Measurements from ENCODE around the gene CSF3. TPM values are rescaled to one million over a fixed set of nuclear protein-coding genes. Genes with fewer than 3 reads are reported as not detected.

Gene CSF3
- total RNA-seq, 1 donor from 2014 or later = not detected

DNA sequence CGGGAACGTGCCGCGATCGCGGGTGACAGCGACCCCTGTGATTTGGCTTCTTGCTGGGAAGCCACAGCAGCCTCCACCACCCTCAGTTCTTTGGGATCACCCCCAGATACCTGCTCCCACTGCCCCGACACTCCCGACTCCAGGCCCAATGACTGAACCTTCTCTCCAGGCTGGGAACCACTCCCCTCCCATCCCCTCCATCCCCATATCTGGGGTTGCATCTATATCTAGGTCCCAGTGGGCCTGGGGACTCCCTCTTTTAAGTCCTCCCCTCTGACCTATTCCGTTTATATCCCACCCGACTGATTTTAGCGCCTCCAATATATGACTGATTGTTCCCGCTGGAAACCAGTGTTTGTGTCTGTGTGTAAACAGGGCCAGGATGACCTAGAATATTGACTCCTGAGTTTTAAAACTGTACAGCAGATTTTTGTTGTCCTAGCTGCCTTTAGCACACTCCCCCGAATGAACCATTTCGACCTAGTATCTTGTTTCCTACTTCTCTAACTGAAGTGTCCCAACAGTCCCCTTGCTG is 34.0 kb upstream of the CSF3 start:
- Histone ChIP-seq H3K27me3 (peaks cover 7% of the 10 kb centered on the region), H3K36me3 (peaks cover 5% of the 10 kb centered on the region), H3K9ac (peak overlapping the region; percentile 98), H3F3A (ENCODE audit: low read depth) (peaks cover 11% of the 10 kb centered on the region), H3K79me2 (ENCODE audit: low read depth) (peaks cover 30% of the 10 kb centered on the region), H2AFZ (replicated peaks) (no peak overlapping the region), H3K4me3 (peak overlapping the region; percentile 85), H4K20me1 (ENCODE audit: low read depth) (peaks cover 23% of the 10 kb centered on the region), H3K4me2 (peak overlapping the region; percentile 91), H3K9me3 (ENCODE audit: low read depth) (no peaks in the 10 kb centered on the region), H3K4me1 (peaks cover 13% of the 10 kb centered on the region), H3K27ac (peak overlapping the region; percentile 69)
- Mint-ChIP-seq H3K4me1 (peaks cover 21% of the 10 kb centered on the region), H3K4me3 (peak overlapping the region; percentile 96), H3K27ac (peak overlapping the region; percentile 30), H3K36me3 (peaks cover 16% of the 10 kb centered on the region), H3K9me3 (no peaks in the 10 kb centered on the region), H3K27me3 (ENCODE audit: insufficient read depth, low read depth) (peaks cover 4% of the 10 kb centered on the region)
- DNase-seq (ENCODE audit: low spot score) = peak; percentile 8
- TF ChIP-seq, protein P1, sequence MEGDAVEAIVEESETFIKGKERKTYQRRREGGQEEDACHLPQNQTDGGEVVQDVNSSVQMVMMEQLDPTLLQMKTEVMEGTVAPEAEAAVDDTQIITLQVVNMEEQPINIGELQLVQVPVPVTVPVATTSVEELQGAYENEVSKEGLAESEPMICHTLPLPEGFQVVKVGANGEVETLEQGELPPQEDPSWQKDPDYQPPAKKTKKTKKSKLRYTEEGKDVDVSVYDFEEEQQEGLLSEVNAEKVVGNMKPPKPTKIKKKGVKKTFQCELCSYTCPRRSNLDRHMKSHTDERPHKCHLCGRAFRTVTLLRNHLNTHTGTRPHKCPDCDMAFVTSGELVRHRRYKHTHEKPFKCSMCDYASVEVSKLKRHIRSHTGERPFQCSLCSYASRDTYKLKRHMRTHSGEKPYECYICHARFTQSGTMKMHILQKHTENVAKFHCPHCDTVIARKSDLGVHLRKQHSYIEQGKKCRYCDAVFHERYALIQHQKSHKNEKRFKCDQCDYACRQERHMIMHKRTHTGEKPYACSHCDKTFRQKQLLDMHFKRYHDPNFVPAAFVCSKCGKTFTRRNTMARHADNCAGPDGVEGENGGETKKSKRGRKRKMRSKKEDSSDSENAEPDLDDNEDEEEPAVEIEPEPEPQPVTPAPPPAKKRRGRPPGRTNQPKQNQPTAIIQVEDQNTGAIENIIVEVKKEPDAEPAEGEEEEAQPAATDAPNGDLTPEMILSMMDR (IDR thresholded peaks at IDR 0.05) = no peak
- TF ChIP-seq EZH2phosphoT487 (IDR thresholded peaks at IDR 0.05) (no peak), EZH2 (IDR thresholded peaks at IDR 0.05) (no peak)

DNA sequence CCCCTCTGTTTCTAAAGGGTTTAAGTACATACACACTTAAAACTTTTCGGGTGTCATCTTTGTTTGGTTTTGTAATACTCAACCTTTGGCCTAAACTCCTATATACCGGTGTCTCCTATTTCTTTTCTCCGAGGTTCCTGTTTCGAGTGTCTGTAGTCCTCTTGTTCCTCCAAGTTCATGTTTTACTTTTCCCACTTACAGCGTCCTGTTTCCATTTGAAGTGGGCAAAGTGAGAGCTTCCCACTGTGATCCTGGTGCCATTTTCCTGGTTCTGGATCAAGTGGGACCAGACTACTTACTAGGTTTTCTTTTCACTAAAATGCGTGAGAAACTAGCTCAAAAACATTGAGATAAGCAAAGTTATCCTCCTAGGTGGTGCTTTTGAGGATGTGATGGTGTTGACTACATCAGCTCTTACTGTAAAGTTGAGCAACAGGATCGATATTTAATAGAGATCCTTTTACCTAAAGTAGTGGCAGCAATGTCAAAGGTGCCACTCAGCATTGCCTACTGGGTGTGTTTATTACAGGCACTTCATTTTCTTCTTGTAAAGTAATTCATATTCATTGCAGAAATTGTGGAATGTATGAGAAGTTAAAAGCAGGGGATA is 33.4 kb upstream of the CSF3 start:
- peak overlapping the region; percentile 85 for H3K4me3 ChIP-seq
- peaks cover 30% of the 10 kb centered on the region for H3K79me2 ChIP-seq (ENCODE audit: low read depth)
- peaks cover 21% of the 10 kb centered on the region for H3K4me1 Mint-ChIP-seq
- DNase-seq (ENCODE audit: low spot score) = no peak
- H3K4me3 Mint-ChIP-seq = peak overlapping the region; percentile 96
- H3K27me3 Mint-ChIP-seq (ENCODE audit: insufficient read depth, low read depth) = peaks cover 4% of the 10 kb centered on the region
- peak overlapping the region; percentile 98 for H3K9ac ChIP-seq
- H3K27ac Mint-ChIP-seq = peak overlapping the region; percentile 30
- peaks cover 5% of the 10 kb centered on the region for H3K36me3 ChIP-seq
- peaks cover 11% of the 10 kb centered on the region for H3F3A ChIP-seq (ENCODE audit: low read depth)
- peaks cover 7% of the 10 kb centered on the region for H3K27me3 ChIP-seq
- no peak overlapping the region for H2AFZ ChIP-seq (replicated peaks)
- peaks cover 13% of the 10 kb centered on the region for H3K4me1 ChIP-seq
- TF ChIP-seq EZH2 (IDR thresholded peaks at IDR 0.05) (no peak), EZH2phosphoT487 (IDR thresholded peaks at IDR 0.05) (no peak)
- TF ChIP-seq, protein P1 (IDR thresholded peaks at IDR 0.05) = no peak
- H3K27ac ChIP-seq = no peak overlapping the region
- peak overlapping the region; percentile 91 for H3K4me2 ChIP-seq
- no peaks in the 10 kb centered on the region for H3K9me3 Mint-ChIP-seq
- H3K36me3 Mint-ChIP-seq = peaks cover 21% of the 10 kb centered on the region
- H3K9me3 ChIP-seq (ENCODE audit: low read depth) = no peaks in the 10 kb centered on the region
- peaks cover 23% of the 10 kb centered on the region for H4K20me1 ChIP-seq (ENCODE audit: low read depth)

GRCh38 chr17:39988206-39988810 is 26.9 kb upstream of the CSF3 start:
- no peak overlapping the region for H3K4me3 Mint-ChIP-seq
- Histone ChIP-seq H3K4me1 (no peaks in the 10 kb centered on the region), H3K9ac (no peak overlapping the region), H3F3A (ENCODE audit: low read depth) (no peaks in the 10 kb centered on the region), H3K4me3 (no peak overlapping the region), H3K27me3 (no peaks in the 10 kb centered on the region), H3K4me2 (no peak overlapping the region), H3K27ac (no peak overlapping the region), H3K79me2 (ENCODE audit: low read depth) (peaks cover 4% of the 10 kb centered on the region), H4K20me1 (ENCODE audit: low read depth) (peaks cover 3% of the 10 kb centered on the region), H3K9me3 (ENCODE audit: low read depth) (no peaks in the 10 kb centered on the region), H3K36me3 (peaks cover 11% of the 10 kb centered on the region), H2AFZ (replicated peaks) (no peak overlapping the region)
- H3K27me3 Mint-ChIP-seq (ENCODE audit: insufficient read depth, low read depth) = no peaks in the 10 kb centered on the region
- H3K27ac Mint-ChIP-seq = no peak overlapping the region
- H3K4me1 Mint-ChIP-seq = peaks cover 2% of the 10 kb centered on the region
- DNase-seq (ENCODE audit: low spot score) = no peak
- no peaks in the 10 kb centered on the region for H3K9me3 Mint-ChIP-seq
- TF ChIP-seq EZH2phosphoT487 (IDR thresholded peaks at IDR 0.05) = no peak
- TF ChIP-seq, protein P1 (IDR thresholded peaks at IDR 0.05) = no peak
- no peak for TF ChIP-seq EZH2 (IDR thresholded peaks at IDR 0.05)
- peaks cover 37% of the 10 kb centered on the region for H3K36me3 Mint-ChIP-seq

Data from neural progenitor cell (in vitro differentiated cells).